HepG2 (cell line): ENCODE data around the gene VSIR. TPM values are rescaled to one million over a fixed set of nuclear protein-coding genes. Genes with fewer than 3 reads are reported as not detected.

Experiments
- ELF3 ChIP-seq: IDR thresholded peaks from 2 replicates; pipeline ENCODE4 v1.6.1; 2016; ENCODE audit warnings: missing genetic modification reagents, missing compliant biosample characterization
- PHF21A ChIP-seq: sonication (generic); formaldehyde crosslinking; IDR thresholded peaks from 2 replicates; pipeline ENCODE4 v1.5.0; 2020; ENCODE audit warnings: mild to moderate bottlenecking, missing genetic modification reagents
- RCOR2 ChIP-seq: IDR thresholded peaks from 2 replicates; pipeline ENCODE4 v1.6.1; 2016; ENCODE audit warnings: missing biosample characterization, missing genetic modification reagents
- SALL1 ChIP-seq: sonication (generic); formaldehyde crosslinking; IDR thresholded peaks from 2 replicates; pipeline ENCODE4 v1.8.0; 2022; ENCODE audit warnings: mild to moderate bottlenecking, missing genetic modification reagents
- SCMH1 ChIP-seq: sonication (generic); formaldehyde crosslinking; IDR thresholded peaks from 2 replicates; pipeline ENCODE4 v1.9.0; 2021; ENCODE audit warnings: missing genetic modification reagents, mild to moderate bottlenecking, borderline replicate concordance
- SNAPC4 ChIP-seq: sonication (generic); formaldehyde crosslinking; IDR thresholded peaks from 2 replicates; pipeline ENCODE4 v1.4.0; 2020; ENCODE audit warnings: mild to moderate bottlenecking, missing genetic modification reagents
- ZBTB7B ChIP-seq: sonication (generic); formaldehyde crosslinking; IDR thresholded peaks from 2 replicates; pipeline ENCODE4 v1.4.0; 2020; ENCODE audit warnings: missing genetic modification reagents
- ZC3H4 ChIP-seq: sonication (generic); formaldehyde crosslinking; IDR thresholded peaks from 2 replicates; pipeline ENCODE4 v1.4.0; 2020; ENCODE audit warnings: missing genetic modification reagents, borderline replicate concordance
- ZNF367 ChIP-seq: sonication (generic); formaldehyde crosslinking; IDR thresholded peaks from 2 replicates; pipeline ENCODE4 v1.4.0; 2020; ENCODE audit warnings: missing genetic modification reagents, borderline replicate concordance
- ZNF496 ChIP-seq: sonication (generic); formaldehyde crosslinking; IDR thresholded peaks from 2 replicates; pipeline ENCODE4 v1.8.1; 2023; ENCODE audit warnings: mild to moderate bottlenecking, moderate library complexity, missing genetic modification reagents; ENCODE audit not compliant: insufficient replicate concordance
- ZNF605 ChIP-seq: sonication (generic); formaldehyde crosslinking; IDR thresholded peaks from 2 replicates; pipeline ENCODE4 v1.8.0; 2022; ENCODE audit warnings: mild to moderate bottlenecking, missing genetic modification reagents
- ZNF740 ChIP-seq: sonication (generic); formaldehyde crosslinking; IDR thresholded peaks from 2 replicates; pipeline ENCODE4 v1.4.0; 2020; ENCODE audit warnings: missing genetic modification reagents
- polyA plus RNA-seq, 8 experiments: library from polyadenylated mRNA; depleted of rRNA in 3 of 8; stranded (reverse) in 7 of 8; unstranded in 1 of 8; fragments of >200 nt; fragmentation: Illumina TruSeq in 4 of 8; extraction: Trizol in 4 of 8; gene quantifications; 2 replicates each; pipeline versions ENCODE4 v1.2.1 to v1.2.3, GENCODE V29; 2011 to 2016; ENCODE audit warnings: low read depth in 4 of 8, missing spikeins in 1 of 8, mixed read lengths in 1 of 8; ENCODE audit not compliant: insufficient read depth in 1 of 8
- total RNA-seq, 5 experiments: library from RNA; depleted of rRNA; stranded (reverse); fragments of >200 nt; fragmentation: Illumina TruSeq; extraction: Trizol; gene quantifications; 2 replicates each; pipeline ENCODE4 v1.2.3, GENCODE V29; 2016; ENCODE audit warnings: low read depth in 1 of 5
- TF ChIP-seq, protein P1 (sequence below): sonication (generic); formaldehyde crosslinking; IDR thresholded peaks from 2 replicates; pipeline ENCODE4 v1.4.0; 2020; ENCODE audit warnings: missing genetic modification reagents, borderline replicate concordance
- TF ChIP-seq, protein P2 (sequence below): sonication (generic); formaldehyde crosslinking; IDR thresholded peaks from 2 replicates; pipeline ENCODE4 v1.4.0; 2020; ENCODE audit warnings: missing genetic modification reagents, borderline replicate concordance
- TF ChIP-seq, protein P3 (sequence below): sonication (generic); formaldehyde crosslinking; IDR thresholded peaks from 2 replicates; pipeline ENCODE4 v1.9.0; 2022; ENCODE audit warnings: low read depth, missing genetic modification reagents

The VSIR gene
- total and polyA plus RNA-seq, 2 of the 13 experiments (the other 11 are each of a cell fraction or from before 2014, with no cell fraction given): 0.44 to 3.2 TPM

DNA sequence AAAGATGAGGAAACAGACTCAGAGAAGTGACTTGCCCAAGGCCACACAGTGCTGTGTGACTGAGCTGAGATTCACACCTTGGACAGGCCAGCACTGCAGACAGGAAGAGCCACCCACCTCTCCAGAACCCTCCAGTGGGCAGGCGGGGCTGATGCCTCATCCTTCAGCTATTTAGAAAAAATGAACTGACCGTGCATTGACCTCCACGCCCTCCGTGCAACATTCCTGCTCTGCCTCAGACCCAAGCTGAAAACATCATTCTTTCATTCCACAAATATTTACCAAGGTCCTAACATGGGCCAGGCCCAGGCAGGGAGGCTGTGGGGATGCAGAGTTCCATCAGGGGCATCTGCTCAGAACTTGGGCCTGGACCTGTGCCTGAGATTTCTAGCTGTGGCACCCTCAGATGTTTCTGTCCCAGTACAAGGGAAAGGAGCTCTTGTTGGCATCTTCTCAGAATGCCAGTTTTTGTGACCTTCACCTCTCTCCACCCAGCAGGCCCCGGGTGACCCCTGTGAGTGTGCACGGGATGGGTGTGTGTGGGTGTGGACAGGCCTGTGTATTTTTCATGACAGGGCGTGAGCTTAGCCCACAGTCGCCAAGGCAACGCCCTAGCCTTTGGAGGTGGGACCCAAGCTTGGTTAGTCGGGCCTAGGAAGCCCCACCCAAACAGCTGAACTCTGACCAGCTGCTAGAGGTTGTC is 6.5 kb downstream of the VSIR start (continued):
- TF ChIP-seq, protein P1, sequence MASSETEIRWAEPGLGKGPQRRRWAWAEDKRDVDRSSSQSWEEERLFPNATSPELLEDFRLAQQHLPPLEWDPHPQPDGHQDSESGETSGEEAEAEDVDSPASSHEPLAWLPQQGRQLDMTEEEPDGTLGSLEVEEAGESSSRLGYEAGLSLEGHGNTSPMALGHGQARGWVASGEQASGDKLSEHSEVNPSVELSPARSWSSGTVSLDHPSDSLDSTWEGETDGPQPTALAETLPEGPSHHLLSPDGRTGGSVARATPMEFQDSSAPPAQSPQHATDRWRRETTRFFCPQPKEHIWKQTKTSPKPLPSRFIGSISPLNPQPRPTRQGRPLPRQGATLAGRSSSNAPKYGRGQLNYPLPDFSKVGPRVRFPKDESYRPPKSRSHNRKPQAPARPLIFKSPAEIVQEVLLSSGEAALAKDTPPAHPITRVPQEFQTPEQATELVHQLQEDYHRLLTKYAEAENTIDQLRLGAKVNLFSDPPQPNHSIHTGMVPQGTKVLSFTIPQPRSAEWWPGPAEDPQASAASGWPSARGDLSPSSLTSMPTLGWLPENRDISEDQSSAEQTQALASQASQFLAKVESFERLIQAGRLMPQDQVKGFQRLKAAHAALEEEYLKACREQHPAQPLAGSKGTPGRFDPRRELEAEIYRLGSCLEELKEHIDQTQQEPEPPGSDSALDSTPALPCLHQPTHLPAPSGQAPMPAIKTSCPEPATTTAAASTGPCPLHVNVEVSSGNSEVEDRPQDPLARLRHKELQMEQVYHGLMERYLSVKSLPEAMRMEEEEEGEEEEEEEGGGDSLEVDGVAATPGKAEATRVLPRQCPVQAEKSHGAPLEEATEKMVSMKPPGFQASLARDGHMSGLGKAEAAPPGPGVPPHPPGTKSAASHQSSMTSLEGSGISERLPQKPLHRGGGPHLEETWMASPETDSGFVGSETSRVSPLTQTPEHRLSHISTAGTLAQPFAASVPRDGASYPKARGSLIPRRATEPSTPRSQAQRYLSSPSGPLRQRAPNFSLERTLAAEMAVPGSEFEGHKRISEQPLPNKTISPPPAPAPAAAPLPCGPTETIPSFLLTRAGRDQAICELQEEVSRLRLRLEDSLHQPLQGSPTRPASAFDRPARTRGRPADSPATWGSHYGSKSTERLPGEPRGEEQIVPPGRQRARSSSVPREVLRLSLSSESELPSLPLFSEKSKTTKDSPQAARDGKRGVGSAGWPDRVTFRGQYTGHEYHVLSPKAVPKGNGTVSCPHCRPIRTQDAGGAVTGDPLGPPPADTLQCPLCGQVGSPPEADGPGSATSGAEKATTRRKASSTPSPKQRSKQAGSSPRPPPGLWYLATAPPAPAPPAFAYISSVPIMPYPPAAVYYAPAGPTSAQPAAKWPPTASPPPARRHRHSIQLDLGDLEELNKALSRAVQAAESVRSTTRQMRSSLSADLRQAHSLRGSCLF (CRISPR knock-in tag): no peak
- TF ChIP-seq PHF21A (CRISPR knock-in tag) (peak; percentile 13), ZNF367 (CRISPR knock-in tag) (no peak), ZNF605 (CRISPR knock-in tag) (0 out of 2 replicates have a peak, but pooled peaks have one; percentile 33), RCOR2 (CRISPR knock-in tag) (peak; percentile 46; the same call in 1 of the 2 replicates), ZNF496 (CRISPR knock-in tag) (no peak), ZBTB7B (CRISPR knock-in tag) (no peak), ELF3 (peak; percentile 28; the same call in 1 of the 2 replicates), SNAPC4 (CRISPR knock-in tag) (no peak), ZC3H4 (CRISPR knock-in tag) (no peak), SALL1 (CRISPR knock-in tag) (peak; percentile 47; the same call in 1 of the 2 replicates), SCMH1 (CRISPR knock-in tag) (no peak), ZNF740 (CRISPR knock-in tag) (no peak)
- TF ChIP-seq, protein P2, sequence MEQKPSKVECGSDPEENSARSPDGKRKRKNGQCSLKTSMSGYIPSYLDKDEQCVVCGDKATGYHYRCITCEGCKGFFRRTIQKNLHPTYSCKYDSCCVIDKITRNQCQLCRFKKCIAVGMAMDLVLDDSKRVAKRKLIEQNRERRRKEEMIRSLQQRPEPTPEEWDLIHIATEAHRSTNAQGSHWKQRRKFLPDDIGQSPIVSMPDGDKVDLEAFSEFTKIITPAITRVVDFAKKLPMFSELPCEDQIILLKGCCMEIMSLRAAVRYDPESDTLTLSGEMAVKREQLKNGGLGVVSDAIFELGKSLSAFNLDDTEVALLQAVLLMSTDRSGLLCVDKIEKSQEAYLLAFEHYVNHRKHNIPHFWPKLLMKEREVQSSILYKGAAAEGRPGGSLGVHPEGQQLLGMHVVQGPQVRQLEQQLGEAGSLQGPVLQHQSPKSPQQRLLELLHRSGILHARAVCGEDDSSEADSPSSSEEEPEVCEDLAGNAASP (CRISPR knock-in tag): no peak
- TF ChIP-seq, protein P3, sequence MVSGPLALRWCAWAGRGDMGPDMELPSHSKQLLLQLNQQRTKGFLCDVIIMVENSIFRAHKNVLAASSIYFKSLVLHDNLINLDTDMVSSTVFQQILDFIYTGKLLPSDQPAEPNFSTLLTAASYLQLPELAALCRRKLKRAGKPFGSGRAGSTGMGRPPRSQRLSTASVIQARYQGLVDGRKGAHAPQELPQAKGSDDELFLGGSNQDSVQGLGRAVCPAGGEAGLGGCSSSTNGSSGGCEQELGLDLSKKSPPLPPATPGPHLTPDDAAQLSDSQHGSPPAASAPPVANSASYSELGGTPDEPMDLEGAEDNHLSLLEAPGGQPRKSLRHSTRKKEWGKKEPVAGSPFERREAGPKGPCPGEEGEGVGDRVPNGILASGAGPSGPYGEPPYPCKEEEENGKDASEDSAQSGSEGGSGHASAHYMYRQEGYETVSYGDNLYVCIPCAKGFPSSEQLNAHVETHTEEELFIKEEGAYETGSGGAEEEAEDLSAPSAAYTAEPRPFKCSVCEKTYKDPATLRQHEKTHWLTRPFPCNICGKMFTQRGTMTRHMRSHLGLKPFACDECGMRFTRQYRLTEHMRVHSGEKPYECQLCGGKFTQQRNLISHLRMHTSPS (CRISPR knock-in tag): no peak
